ENCODE measurements around the gene HAUS1. TPM values are rescaled to one million over a fixed set of nuclear protein-coding genes. Genes with fewer than 3 reads are reported as not detected.

HAUS1 gene
- total RNA-seq, 4 donors from 2014 or later: 16.2 to 36.0 (median 33.6) TPM

DNA sequence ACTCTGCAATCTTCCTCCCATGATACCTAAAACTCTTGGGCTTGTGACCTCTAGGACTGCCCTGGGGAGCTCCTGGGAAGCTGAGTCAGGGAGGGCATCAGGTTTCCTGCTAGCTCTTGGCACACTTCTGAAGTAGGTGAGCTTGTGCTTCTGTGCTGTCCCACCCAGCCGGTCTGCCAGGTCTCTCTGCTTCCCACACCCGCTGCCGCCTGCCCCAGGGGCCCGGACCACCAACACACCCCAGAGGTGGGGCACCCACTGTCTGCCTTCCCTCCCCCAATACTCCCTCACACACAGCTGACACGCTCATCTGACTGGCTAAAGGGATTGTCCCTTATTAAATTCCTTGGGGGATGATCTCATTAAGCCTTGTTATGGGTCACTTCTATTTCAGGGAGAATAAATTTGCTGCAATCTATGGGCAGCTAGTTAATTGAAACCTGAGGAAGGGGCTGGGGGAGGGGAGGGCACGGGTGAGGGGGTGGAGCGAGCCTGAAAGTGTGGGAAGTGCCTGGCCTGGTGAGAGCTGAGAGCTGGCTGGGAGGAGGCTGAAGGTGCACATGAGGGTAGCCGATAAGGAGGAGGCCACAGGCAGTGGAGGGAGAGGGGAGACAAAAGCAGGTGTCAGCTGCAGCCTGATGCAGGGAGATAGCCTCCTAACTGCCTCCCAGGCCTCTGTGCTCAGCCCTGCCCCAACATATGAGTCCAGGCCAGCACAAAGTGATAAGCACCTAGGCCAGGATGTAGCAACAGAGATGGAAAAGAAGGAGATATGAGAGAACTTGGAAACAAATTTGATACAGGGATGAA lies 48.8 kb downstream of the HAUS1 start:
- no peaks in the 10 kb centered on the region for H3K27me3 ChIP-seq
- TF ChIP-seq EP300 (IDR thresholded peaks at IDR 0.05): no peak
- no peak for TF ChIP-seq POLR2A (IDR thresholded peaks at IDR 0.05)
- TF ChIP-seq, protein P1, sequence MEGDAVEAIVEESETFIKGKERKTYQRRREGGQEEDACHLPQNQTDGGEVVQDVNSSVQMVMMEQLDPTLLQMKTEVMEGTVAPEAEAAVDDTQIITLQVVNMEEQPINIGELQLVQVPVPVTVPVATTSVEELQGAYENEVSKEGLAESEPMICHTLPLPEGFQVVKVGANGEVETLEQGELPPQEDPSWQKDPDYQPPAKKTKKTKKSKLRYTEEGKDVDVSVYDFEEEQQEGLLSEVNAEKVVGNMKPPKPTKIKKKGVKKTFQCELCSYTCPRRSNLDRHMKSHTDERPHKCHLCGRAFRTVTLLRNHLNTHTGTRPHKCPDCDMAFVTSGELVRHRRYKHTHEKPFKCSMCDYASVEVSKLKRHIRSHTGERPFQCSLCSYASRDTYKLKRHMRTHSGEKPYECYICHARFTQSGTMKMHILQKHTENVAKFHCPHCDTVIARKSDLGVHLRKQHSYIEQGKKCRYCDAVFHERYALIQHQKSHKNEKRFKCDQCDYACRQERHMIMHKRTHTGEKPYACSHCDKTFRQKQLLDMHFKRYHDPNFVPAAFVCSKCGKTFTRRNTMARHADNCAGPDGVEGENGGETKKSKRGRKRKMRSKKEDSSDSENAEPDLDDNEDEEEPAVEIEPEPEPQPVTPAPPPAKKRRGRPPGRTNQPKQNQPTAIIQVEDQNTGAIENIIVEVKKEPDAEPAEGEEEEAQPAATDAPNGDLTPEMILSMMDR (IDR thresholded peaks at IDR 0.05): no peak
- TF ChIP-seq POLR2AphosphoS5 (IDR thresholded peaks at IDR 0.05): no peak
- H3K4me3 ChIP-seq: no peak overlapping the region
- peaks cover 0 to 4% of the 10 kb centered on the region in 2 donors for H3K36me3 ChIP-seq
- H3K4me1 ChIP-seq: peaks cover 0 to 4% (median 0%) of the 10 kb centered on the region in 3 donors
- 48 to 60% methylated on average over 4 to 6 of the region's 8 CpGs for whole genome bisulfite sequencing, 2 donors (ENCODE audit: low coverage in 1 of 2)
- no peak overlapping the region for H3K27ac ChIP-seq
- no peak for ATAC-seq
- no peaks in the 10 kb centered on the region for H3K9me3 ChIP-seq

- TF ChIP-seq, protein P1 (IDR thresholded peaks at IDR 0.05): no peak
- TF ChIP-seq POLR2A (IDR thresholded peaks at IDR 0.05): no peak
- no peak for TF ChIP-seq POLR2AphosphoS5 (IDR thresholded peaks at IDR 0.05)
- TF ChIP-seq EP300 (IDR thresholded peaks at IDR 0.05): no peak
- 100% methylated on average over 1 of the region's 2 CpGs; no CpG with 5 or more reads in 1 of the 2 donors for WGBS, 2 donors (ENCODE audit: low coverage in 1 of 2)
- no peak for ATAC-seq
- no peak overlapping the region for H3K4me3 ChIP-seq
- H3K9me3 ChIP-seq: no peaks in the 10 kb centered on the region
- H3K4me1 ChIP-seq: no peaks in the 10 kb centered on the region
- H3K36me3 ChIP-seq: peaks cover 0 to 8% of the 10 kb centered on the region in 2 donors
- H3K27ac ChIP-seq: no peak overlapping the region
- no peaks in the 10 kb centered on the region for H3K27me3 ChIP-seq
Measured at GRCh38 chr18:46155641-46156051, 51.5 kb downstream of the HAUS1 start.

DNA sequence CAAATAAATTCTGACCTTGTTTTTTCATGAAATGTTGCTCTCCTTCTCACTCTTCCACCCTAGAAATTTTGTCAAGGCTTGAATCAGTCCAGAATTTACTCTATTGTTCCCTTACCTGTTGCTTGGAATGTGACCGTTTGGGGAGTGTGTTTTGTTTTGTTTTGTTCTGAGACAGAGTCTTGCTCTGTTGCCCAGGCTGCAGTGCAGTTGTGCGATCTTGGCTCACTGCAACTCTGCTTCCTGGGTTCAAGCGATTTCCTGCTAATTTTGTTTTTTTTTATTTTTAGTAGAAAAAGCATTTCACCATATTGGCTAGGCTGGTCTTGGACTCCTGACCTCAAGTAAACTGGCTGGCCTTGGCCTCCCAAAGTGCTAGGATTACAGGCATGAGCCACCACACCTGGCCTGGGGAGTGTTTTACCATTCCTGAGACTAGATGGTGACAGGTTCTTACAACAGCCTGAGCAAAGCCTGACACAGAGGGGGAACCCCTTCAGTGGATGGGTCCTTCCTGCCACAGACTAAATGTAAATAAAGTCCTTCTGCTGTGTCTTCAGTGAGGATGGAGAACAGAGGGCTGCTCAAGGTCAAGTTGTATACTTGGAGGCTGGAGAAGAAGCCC lies 52.0 kb downstream of the HAUS1 start:
- Histone ChIP-seq H3K36me3 (peaks cover 0 to 8% of the 10 kb centered on the region in 2 donors), H3K4me1 (no peaks in the 10 kb centered on the region), H3K4me3 (no peak overlapping the region), H3K27ac (no peak overlapping the region), H3K9me3 (no peaks in the 10 kb centered on the region), H3K27me3 (no peaks in the 10 kb centered on the region)
- TF ChIP-seq, protein P1 (IDR thresholded peaks at IDR 0.05): no peak
- no peak for TF ChIP-seq POLR2A (IDR thresholded peaks at IDR 0.05)
- TF ChIP-seq EP300 (IDR thresholded peaks at IDR 0.05): no peak
- no peak for TF ChIP-seq POLR2AphosphoS5 (IDR thresholded peaks at IDR 0.05)
- ATAC-seq: no peak
- WGBS, 2 donors (ENCODE audit: low coverage in 1 of 2): 82 to 85% methylated on average over 2 of the region's 3 CpGs

DNA sequence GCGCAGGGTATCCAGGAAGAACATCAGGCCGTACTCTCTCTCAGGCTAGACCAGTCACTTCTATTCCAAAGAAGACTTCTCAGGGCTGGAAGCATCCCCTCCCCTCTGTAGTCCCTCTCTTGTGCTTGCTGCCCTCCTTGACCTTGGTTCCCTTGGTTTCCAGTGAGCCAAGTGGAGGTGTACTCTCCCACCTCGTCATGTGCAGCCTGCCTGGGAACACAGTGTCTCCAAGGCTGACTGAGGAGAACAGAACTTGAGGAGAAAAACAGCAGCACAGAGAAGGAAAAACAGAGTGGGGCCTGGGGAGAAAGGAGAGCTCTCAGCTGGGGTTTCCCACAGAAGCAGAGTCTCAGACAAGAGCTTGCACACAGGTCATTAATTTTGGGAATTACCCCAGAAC lies 52.7 kb downstream of the HAUS1 start:
- TF ChIP-seq POLR2A (IDR thresholded peaks at IDR 0.05): no peak
- no peak for TF ChIP-seq POLR2AphosphoS5 (IDR thresholded peaks at IDR 0.05)
- TF ChIP-seq EP300 (IDR thresholded peaks at IDR 0.05): no peak
- TF ChIP-seq, protein P1 (IDR thresholded peaks at IDR 0.05): no peak
- no peak for ATAC-seq
- H3K4me1 ChIP-seq: no peaks in the 10 kb centered on the region
- H3K27me3 ChIP-seq: no peaks in the 10 kb centered on the region
- H3K27ac ChIP-seq: no peak overlapping the region
- H3K4me3 ChIP-seq: no peak overlapping the region
- H3K36me3 ChIP-seq: peaks cover 0 to 8% of the 10 kb centered on the region in 2 donors
- H3K9me3 ChIP-seq: no peaks in the 10 kb centered on the region
- WGBS, 2 donors (ENCODE audit: low coverage in 1 of 2): 100% methylated on average over 1 of the region's 3 CpGs

Data from gastroesophageal sphincter (tissue), 4 donors.